Bladder microvascular endothelial cell (primary cell): ENCODE measurements around the gene KLHL10. TPM values are rescaled to one million over a fixed set of nuclear protein-coding genes. Genes with fewer than 3 reads are reported as not detected.

Experiments
- total RNA-seq: library from RNA; depleted of rRNA; stranded (reverse); fragments of >200 nt; gene quantifications from 2 replicates; pipeline ENCODE4 v1.2.3, GENCODE V29; 2014

Gene KLHL10
- under 0.01 and 0.19 TPM in 2 replicates for total RNA-seq

DNA sequence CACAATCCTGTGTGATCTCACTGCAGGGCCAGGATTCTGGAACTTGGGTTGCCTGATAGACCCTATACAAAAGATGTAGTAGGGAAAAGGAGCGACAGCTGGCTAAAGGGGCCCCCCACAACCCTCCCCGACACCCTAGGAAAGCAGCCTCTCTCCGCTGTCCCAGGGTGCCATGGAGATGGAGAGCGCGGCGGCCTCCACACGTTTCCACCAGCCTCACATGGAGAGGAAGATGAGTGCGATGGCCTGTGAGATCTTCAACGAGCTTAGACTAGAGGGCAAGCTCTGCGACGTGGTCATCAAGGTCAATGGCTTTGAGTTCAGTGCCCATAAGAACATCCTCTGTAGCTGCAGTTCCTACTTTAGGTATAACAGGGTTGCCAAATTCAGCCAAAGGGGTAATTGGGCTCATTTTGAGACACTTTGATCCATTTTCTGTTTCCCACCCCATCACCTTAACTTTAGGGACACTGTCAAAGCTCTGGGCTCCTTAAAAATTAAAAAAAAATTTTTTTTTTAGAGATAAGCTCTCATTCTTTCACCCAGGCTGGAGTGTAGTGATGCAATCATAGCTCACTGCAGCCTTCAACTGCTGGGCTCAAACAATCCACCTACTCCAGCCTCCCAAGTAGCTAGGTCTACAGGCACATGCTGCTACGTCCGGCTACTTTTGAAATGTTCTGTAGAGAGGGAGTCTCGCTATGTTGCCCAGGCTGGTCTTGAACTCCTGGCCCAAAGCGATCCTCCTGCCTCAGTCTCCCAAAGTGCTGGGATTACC lies at the start of gene KLHL10:
Gene KLHL10, plus strand, starts transcription at position 65 of the 778 bp plus-strand sequence. Its CDS starts 108 bp downstream, at position 173.

DNA sequence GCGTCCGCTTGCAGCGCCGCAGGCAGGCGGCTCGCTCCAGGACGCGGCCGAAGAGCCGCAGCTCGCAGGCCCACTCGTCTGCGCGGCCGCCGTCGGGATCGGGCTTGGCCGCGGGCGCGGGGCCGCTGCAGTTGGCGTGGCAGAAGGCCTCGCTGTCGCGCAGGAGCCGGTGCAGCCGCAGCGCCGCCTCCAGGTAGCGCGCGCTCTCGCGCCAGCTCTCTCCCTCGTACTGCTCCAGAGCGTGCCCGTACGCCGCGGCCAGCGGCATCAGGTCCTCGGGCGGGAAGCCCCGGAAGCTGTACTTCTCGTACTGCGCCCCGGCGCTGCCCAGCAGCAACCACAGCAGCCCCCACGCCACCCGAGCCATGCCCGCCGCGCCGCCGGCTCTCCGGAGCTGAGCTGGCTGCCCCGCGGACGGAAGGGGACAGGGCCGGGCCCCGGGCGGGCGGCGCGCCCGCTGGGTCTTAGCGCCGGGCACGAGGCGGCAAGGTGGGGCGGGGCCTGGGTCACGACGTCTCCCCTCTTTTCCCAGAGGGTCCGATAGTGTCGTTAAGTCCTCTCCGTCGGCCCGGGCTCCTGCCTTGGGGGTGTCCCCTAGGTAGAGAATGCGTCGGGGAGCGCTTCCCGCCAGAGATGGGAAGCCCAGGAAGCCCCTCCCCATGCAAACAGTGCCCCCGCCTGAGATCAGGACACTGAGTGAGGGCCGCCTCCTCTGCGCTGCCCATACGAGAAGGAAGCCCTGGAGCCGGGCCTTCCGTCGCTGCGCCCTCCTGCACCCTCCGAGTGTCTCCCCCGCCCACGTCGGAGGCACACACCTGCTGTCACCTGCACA lies 25.9 kb upstream of the KLHL10 start, which contains the start of gene P3H4:
Gene P3H4, minus strand, starts transcription at position 401 of the 832 bp plus-strand sequence. Its CDS starts 34 bp downstream, at position 367.

DNA sequence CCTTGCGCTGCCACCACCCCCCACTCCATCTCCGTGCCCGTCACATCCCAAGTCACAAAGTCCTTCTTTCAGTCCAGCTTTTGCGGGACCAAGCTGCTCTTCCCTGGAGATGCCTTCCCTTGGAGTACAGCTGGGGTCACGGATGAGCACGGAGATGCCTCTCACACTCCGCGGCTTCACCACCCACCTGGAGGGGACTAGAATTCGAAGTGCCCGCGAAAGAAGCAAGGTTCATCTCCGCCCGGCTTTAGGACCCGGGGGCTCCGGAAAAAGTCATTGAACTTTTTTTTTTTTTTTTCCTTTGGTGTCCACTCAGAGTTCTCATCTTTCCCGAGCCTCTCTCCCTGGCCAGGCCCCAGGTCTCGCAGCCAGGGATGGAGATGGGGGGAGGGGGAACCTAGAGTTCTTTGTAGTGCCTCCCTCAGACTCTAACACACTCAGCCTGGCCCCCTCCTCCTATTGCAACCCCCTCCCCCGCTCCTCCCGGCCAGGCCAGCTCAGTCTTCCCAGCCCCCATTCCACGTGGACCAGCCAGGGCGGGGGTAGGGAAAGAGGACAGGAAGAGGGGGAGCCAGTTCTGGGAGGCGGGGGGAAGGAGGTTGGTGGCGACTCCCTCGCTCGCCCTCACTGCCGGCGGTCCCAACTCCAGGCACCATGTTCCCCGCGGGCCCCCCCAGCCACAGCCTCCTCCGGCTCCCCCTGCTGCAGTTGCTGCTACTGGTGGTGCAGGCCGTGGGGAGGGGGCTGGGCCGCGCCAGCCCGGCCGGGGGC lies 25.1 kb upstream of the KLHL10 start, which contains the start of gene FKBP10:
Gene FKBP10, plus strand, starts transcription at position 624 of the 771 bp plus-strand sequence. Its CDS starts 31 bp downstream, at position 655.

DNA sequence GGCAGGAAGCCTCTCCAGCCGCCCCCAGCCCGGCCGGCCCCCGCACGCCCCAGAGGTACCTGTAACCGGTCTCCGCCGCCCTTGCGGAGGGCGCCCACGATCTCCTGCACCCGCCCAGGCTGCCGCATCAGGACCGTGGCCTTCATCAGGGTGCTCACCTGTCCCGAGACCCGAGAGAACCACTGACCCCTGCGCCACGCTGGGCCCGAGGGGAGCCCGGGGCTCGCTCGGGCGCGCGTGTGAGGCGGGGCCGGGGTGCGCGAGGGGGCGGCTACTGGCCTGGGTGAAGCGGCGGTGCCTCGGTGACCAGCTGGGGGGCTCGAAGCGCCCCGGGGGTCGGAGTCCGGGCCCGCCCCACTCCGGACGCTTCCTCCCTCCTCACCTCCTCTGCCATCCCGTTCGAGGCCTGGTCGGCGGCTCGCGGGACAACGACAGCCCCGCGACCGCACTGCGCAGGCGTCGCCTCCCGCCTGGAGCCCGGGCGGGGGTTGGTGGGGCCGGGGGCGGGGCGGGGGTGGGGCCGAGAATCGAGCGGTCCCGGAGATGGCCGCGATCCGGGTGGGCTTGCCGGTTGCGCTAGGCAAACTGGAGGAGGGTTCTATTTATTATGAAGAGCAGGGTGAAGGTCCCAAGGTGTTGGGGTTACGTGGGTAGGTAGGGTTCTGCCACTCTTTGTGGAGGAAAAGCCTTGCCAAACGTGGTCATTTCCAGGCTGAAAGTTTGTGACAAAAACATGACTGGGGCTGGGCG lies 1.6 kb upstream of the KLHL10 start, which contains the start of gene NT5C3B:
Gene NT5C3B, minus strand, starts transcription at position 433 of the 750 bp plus-strand sequence. Its CDS starts 39 bp downstream, at position 394.

DNA sequence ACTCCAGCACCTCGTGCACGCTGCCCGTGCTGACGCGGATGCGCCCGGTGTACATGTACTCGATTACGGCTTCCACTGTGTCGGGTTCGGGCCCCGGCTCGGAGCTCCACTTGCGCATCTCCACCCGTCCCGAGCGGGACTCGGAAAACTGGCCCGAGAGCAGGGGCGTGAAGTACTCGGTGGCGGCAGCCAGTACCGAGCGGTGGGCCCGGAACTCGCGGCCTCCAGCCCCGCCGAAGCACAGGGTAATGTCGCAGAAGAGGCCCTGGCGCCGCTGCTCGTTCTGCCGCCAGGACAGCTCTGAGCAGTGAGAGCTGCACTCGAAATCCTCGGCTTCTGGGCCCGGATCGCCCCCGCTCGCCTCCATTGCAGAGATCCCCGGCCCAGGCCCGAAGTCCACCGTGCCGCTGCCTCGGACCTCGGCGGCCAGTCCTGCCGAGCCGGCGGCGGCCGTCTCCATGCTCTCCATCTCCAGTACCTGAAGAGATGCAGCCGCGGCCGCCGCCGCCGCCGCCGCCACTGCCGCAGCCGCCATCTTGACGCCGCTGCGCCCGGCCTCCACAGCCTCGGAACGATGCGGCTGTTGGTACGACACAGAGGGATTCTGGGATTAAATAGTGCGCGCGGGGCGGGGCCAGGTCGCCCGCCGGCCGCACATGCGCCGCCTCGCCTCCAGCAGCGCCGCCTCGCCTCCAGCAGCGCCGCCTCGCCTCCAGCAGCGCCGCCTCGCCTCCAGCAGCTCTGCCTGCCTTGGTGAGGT lies 27.4 kb downstream of the KLHL10 start, which contains the start of gene KLHL11:
Gene KLHL11, minus strand, starts transcription at position 588 of the 760 bp plus-strand sequence. Its CDS starts 53 bp downstream, at position 535.

Other genes starting within 250 kb of the KLHL10 start
- 0.19 and 0.65 TPM in 2 replicates for gene KRT16, start 225.1 kb upstream of the KLHL10 start, total RNA-seq
- gene KRT17, start 213.2 kb upstream of the KLHL10 start, total RNA-seq: 1.2 and 2.6 TPM in 2 replicates
- gene EIF1, start 148.9 kb upstream of the KLHL10 start, total RNA-seq: 55.4 and 112 TPM in 2 replicates
- gene GAST, start 125.5 kb upstream of the KLHL10 start, total RNA-seq: not detected in 2 replicates
- gene HAP1, start 103.2 kb upstream of the KLHL10 start, total RNA-seq: 0.32 and 0.82 TPM in 2 replicates
- gene JUP, start 51.1 kb upstream of the KLHL10 start, total RNA-seq: 121 and 361 TPM in 2 replicates
- 26.4 and 97.9 TPM in 2 replicates for gene P3H4, start 25.9 kb upstream of the KLHL10 start, total RNA-seq
- gene FKBP10, start 24.8 kb upstream of the KLHL10 start, total RNA-seq: 66.5 and 243 TPM in 2 replicates
- 63.3 and 72.2 TPM in 2 replicates for gene NT5C3B, start 1.6 kb upstream of the KLHL10 start, total RNA-seq
- 15.7 and 34.4 TPM in 2 replicates for gene KLHL11, start 27.6 kb downstream of the KLHL10 start, total RNA-seq
- 180 and 217 TPM in 2 replicates for gene ACLY, start 81.1 kb downstream of the KLHL10 start, total RNA-seq
- gene ODAD4, start 92.8 kb downstream of the KLHL10 start, total RNA-seq: 0.19 TPM in 1 of 2 replicates, not detected in the other
- gene CNP, start 129.0 kb downstream of the KLHL10 start, total RNA-seq: 43.5 and 59.5 TPM in 2 replicates
- 69.1 and 88.2 TPM in 2 replicates for gene DNAJC7, start 179.6 kb downstream of the KLHL10 start, total RNA-seq
- 27.0 and 31.0 TPM in 2 replicates for gene NKIRAS2, start 182.3 kb downstream of the KLHL10 start, total RNA-seq
- 0.16 and 0.25 TPM in 2 replicates for gene C17orf113, start 212.8 kb downstream of the KLHL10 start, total RNA-seq